Activated CD4-positive, alpha-beta T cell treated with anti-CD3 and anti-CD28 coated beads for 4 hours (primary cell): ENCODE results near the gene TXN.
A peak's percentile ranks its signal among the peaks of the same experiment; 100 is the strongest.
"Not testable (repeated sequence)": the region's sequence is repeated elsewhere in the genome, so short reads cannot be mapped to it uniquely, and the experiment has no call there.

ENCODE experiments used
- DNase-seq, 2 donors: peaks; one replicate each; pipeline ENCODE4 v3.0.0-alpha.2; 2020

TXN gene

GRCh38 chr9:110257097-110257841, 962 bp upstream of the TXN start:
- peak in 1 of 2 donors; percentile 5 for DNase-seq

GRCh38 chr9:110255463-110256379, 586 bp downstream of the TXN start:
- DNase-seq = peak; percentile 31 to 46

- no peak for DNase-seq
Observed at GRCh38 chr9:110255034-110255462, 1.3 kb downstream of the TXN start.

DNA sequence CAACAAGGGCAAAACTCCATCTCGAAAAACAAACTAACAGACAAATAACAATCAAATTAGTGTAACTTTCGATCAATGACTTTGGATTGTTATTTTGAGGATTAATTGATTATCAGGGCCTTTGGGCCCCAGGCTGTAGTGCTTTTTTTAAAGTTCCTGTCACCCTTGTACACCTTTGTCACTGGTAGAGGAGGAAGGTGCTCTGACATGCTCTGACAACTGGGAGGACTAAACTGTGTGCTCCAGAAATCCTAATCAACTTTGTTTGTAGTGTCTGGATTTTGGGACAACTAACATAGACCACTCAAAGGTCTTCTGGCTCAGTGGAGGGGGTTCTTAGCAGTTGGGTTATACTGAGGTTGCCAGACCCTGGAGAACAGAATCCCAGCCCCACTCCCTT, 1.8 kb downstream of the TXN start:
- DNase-seq = no peak

DNA sequence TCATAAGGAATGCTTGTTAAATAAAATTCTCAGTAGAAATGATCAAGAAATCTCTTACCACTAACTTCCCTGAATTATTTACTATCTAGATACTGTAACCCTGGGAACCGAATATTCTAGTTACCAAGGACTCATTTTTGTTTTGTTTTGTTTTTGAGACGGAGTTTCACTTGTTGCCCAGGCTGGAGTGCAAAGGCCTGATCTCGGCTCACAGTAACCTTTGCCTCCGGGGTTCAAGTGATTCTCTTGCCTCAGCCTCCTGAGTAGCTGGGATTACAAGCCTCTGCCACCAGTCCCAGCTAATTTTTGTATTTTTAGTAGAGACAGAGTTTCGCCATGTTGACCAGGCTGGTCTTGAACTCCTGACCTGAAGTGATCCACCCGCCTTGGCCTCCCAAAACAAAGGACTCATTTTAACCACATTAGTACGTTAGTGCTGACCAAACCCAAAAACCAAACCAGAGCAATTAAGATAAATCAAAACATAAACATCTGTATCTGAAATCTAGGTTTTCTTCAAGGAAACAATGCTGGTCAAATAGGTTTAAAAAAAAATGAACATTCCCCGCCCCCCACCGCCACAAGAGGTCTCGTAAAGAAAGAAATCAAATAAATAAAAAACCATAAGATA, 3.7 kb downstream of the TXN start:
- DNase-seq = no peak

GRCh38 chr9:110251770-110252169, 4.5 kb downstream of the TXN start:
- not testable (repeated sequence) for DNase-seq

DNA sequence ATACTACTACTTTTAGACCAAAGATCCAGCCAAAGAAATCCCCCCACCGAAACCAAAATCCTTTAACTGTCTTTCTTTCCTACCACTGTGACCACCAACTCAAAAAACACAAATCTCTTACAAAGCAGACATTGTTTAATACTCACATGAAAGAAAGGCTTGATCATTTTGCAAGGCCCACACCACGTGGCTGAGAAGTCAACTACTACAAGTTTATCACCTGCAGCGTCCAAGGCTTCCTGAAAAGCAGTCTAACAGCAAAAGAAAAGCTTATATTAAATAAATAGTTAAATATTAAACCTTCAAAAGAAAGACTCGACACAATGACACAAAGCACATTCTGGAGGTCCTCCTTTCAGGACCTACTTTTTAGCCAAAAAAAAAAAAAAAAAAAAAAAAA, 5.1 kb downstream of the TXN start:
- DNase-seq = no peak

GRCh38 chr9:110249603-110250002, 6.7 kb downstream of the TXN start:
- DNase-seq = no peak

DNA sequence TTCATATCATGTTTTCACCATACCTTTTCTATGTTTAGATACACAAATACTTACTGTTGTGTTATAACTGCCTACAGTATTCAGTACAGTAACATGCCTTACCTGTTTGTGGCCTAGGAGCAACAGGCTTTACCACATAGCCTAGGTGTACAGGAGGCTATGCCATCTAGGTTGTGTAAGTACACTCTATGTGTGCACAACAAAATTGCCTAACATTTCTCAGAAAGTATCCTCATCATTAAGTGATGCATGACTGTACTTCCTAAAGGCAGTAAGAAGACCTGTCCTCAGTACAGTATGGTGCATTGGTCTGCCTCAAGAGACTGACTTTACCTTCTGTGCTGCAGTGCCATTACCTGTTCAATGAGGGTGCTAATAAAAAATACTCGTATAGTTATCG, 7.9 kb downstream of the TXN start:
- DNase-seq = no peak

DNA sequence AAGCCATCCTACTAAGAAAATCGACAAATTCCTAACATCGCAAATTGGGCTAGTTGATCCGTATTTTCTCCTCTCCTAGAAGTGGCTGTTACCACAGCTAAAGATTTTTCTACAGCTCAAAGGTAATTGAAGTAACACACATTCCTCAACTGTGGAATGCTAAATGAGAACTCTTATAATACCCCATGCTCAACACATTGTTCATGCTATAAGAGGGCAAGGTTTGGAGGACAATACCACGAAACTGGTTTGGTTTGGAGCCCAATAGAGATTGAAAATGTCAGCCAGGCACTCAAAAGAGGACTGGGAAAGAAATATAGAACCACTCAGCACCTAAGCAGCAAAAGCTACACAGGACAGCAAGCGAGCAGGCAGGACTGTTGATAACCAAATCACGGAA, 10.1 kb downstream of the TXN start:
- no peak for DNase-seq

DNA sequence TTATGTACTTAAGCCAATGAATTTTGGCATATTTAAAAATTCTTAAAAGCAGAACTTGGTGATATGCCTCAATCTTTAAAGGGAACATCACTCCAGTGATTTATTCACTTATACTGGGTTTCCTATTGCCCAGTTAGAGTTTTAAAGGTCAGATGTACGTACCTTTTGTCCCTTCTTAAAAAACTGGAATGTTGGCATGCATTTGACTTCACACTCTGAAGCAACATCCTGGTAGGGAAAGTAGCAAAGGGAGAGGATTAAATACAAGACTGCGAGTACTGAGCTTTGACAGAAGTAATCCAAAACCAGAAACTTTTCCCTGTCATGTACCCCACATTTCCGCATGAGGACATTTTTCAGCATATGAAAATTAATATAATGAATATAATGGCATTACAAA, 11.7 kb downstream of the TXN start:
- DNase-seq = no peak

DNA sequence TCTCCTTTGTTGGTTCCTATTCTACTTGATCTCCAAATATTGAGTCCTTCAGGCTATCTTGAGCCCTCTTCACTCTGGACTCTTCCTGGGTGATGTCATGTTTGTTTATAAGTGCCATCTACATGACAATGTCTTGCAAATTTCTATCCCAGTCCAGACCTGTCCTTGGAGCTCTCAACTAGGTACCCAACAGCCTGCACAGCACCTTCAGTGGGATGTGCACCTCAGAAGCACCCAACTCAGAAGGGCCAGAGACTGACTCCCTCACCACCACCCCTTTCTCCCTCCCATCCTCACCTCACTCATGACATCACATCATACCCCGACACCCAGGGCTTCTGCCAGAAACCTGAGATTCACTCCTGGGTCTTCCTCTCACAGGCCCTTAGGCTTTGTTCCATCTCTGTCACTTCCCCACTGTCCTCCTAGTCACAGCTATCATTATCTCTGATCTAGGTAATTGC, 14.4 kb downstream of the TXN start:
- DNase-seq = no peak

DNA sequence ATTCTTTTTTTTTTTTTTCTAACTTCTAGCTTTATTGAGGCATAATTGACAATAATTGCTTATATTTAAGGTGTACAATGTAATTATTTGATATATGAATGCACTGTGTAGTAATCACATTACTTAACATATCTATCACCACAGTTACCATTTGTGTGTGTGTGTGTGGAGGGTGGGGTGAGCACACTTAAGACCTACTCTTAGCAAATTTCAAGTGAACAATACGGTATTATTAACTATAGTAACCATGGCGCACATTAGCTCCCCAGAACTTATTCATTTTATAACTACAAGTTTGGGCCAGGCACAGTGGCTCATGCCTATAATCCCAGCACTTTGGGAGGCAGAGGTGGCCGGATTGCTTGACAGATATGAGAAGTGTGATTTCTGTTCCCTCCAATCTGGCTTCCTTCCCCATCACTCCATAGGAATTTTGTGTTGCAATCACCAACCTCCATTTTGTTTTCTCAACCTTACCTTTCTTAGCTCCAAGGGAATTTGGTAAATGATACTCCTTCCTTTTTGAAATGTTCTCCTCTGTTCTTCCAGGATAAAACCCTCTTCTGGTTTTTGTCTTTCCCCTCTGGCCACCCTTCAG, 14.9 kb downstream of the TXN start:
- no peak for DNase-seq

- no peak for DNase-seq
Observed at GRCh38 chr9:110240198-110240597, 16.1 kb downstream of the TXN start.

- DNase-seq = no peak
Observed at GRCh38 chr9:110228321-110228720, 28.0 kb downstream of the TXN start.

GRCh38 chr9:110224583-110224982, 31.7 kb downstream of the TXN start:
- no peak for DNase-seq

DNA sequence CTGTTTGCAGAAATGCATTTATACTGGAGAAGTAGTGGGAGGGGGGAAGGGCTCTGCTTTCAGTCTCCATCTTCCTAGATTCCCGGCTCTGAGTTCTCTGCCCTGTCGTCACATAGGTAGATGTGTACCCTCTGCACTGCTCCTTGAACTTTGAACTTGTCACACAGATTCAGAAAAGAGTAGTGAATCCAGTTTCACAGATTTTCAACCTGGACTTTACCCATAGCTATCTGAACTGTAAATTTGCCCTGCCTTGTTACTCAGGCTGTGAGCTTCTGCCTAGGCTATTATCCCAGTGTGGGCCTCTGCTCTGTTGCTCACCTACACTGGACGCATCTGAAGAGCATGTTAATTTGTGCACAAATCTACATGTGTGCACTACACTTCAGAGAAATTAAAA, 35.5 kb downstream of the TXN start:
- DNase-seq = no peak

- DNase-seq = peak in 1 of 2 donors; percentile 10
Observed at GRCh38 chr9:110217656-110218099, 38.6 kb downstream of the TXN start.

- DNase-seq = no peak
Observed at GRCh38 chr9:110214586-110215355, 41.5 kb downstream of the TXN start.

DNA sequence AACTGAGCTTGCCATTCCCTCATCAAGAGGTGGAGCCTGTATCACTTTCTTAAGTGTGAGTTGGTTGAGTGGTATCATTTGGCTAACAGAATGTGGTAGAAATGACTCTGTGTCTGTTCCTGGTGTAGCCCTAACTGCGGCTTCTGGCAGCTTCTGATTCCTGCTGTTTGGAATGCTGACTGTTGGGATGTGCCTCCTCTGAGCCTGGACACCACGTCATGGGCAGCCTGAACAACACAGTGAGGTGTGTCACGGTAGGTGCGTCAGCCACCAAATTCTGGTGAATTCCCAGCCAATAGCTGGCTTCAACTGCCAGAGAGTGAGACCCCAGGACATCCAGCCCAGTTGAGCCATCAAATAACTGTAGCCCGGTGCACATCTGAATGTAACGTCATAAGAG, 42.2 kb downstream of the TXN start:
- DNase-seq = no peak

GRCh38 chr9:110213413-110214044, 42.8 kb downstream of the TXN start:
- no peak for DNase-seq

DNA sequence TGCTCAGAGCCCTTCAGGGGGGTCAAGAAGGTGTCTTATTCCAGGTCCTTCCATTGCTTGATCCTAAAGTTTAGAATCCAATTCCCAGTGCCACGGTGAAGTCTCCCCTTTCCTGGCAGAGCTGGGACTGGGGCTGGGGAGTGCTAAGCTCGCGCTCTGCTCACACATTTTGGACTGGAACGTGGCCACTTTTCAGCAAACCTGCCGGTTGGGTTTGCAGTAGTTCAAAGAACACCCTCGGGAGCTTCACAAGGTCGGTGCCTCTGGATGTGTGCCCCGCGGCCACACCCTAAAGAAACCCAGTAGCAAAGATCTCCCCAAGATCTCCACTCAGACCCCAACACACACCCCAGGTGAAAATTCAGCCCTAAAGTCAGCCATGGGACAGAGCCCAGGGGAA, 48.3 kb downstream of the TXN start, which contains the start of gene C9orf152:
Gene C9orf152 (minus strand): TSS at position 129 of the 400 bp plus-strand sequence. CDS start 580 bp downstream, outside the sequence.
- no peak for DNase-seq
